Dermis blood vessel endothelial cell (primary cell): ENCODE results near the gene PCDHA1. TPM values are rescaled to one million over a fixed set of nuclear protein-coding genes. Genes with fewer than 3 reads are reported as not detected.

Source experiments
- DNase-seq: peaks from one replicate; pipeline ENCODE4 v3.0.0; 2010
- total RNA-seq: library from RNA; depleted of rRNA; stranded (reverse); fragments of >200 nt; gene quantifications from 2 replicates; pipeline ENCODE4 v1.2.3, GENCODE V29; 2014

The PCDHA1 gene
- total RNA-seq, 1 donor from 2014 or later = 0.17 TPM

DNA sequence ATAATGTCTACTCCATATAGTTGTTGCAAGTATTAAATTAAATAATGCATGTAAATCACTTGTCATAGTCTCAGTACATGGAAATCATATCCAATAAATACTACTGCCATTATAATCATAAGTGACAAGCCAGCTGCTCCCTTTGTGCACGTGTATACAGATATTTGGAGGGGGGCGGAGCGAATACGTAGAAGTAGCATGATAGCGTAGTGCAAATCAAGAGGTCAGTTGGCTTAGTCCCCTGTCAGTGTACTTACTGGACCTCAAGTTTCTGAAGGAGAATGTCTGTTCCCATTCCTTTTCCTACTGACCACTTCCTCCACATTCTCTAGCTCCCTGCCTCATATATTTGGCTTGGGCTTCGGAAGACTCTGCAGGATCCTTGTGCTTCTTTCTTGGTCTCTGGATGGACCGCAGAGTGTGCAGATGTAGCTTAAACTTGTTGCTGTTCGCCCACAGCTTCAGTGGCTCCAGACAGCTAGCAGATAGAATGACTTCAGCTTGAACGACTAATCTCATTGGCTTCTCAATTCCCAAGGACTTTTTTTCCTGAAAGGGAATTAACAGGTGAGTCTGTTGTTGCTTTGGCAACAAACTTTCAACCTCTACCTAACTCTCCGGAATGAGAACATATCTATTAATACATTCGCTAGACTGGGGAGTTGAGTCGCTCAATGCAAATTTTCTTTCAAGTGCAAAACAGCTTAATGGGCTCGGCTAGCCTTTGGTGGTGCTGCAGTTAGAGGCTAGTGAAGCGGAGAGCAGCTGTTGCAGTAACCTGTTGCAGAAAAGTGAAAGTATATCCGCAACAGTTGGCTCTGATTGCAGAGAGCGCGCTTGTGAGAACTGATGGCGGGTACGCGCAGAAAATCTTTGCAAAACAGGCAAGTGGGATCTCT, 264.9 kb downstream of the PCDHA1 start, which contains the start of gene PCDHB1:
TSS of gene PCDHB1 (plus strand) at position 753 of the 899 bp plus-strand sequence. CDS start at position 850, 97 bp downstream.
- no peak for DNase-seq

DNA sequence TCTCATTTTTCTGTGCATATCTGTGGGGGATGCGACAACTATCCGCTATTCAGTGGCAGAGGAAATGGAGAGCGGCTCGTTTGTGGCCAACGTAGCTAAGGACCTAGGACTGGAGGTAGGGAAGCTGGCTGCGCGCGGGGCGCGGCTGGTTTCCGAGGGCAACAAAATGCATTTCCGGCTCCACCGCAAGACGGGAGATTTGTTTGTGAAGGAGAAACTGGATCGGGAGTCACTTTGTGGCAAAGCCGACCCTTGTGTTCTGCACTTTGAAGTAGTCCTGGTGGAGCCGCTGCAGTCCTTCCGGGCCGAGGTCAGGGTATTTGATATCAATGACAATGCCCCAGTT, 265.6 kb downstream of the PCDHA1 start:
- DNase-seq = no peak

Other genes starting within 250 kb of the PCDHA1 start
- gene EIF4EBP3, start 238.5 kb upstream of the PCDHA1 start, total RNA-seq = 0.37 and 0.51 TPM in 2 replicates
- gene SRA1, start 228.7 kb upstream of the PCDHA1 start, total RNA-seq = 19.1 and 25.7 TPM in 2 replicates
- gene APBB3, start 221.5 kb upstream of the PCDHA1 start, total RNA-seq = 8.2 and 16.2 TPM in 2 replicates
- 30.1 and 61.0 TPM in 2 replicates for gene SLC35A4, start 221.3 kb upstream of the PCDHA1 start, total RNA-seq
- gene CD14, start 153.0 kb upstream of the PCDHA1 start, total RNA-seq = 1.7 and 3.2 TPM in 2 replicates
- 18.0 and 50.2 TPM in 2 replicates for gene TMCO6, start 146.7 kb upstream of the PCDHA1 start, total RNA-seq
- gene NDUFA2, start 138.5 kb upstream of the PCDHA1 start, total RNA-seq = 24.9 and 40.8 TPM in 2 replicates
- gene IK, start 138.3 kb upstream of the PCDHA1 start, total RNA-seq = 114 and 125 TPM in 2 replicates
- gene WDR55, start 121.2 kb upstream of the PCDHA1 start, total RNA-seq = 41.1 and 45.1 TPM in 2 replicates
- 0.14 and 0.68 TPM in 2 replicates for gene DND1, start 112.6 kb upstream of the PCDHA1 start, total RNA-seq
- 53.1 and 73.4 TPM in 2 replicates for gene HARS1, start 94.8 kb upstream of the PCDHA1 start, total RNA-seq
- 31.5 and 32.3 TPM in 2 replicates for gene HARS2, start 94.7 kb upstream of the PCDHA1 start, total RNA-seq
- 55.5 and 62.3 TPM in 2 replicates for gene ZMAT2, start 85.7 kb upstream of the PCDHA1 start, total RNA-seq
- gene PCDHA2, start 8.7 kb downstream of the PCDHA1 start, total RNA-seq = 0.17 TPM in 1 of 2 replicates, not detected in the other
- 0.14 and 0.17 TPM in 2 replicates for gene PCDHA3, start 14.9 kb downstream of the PCDHA1 start, total RNA-seq
- 0.17 and 0.23 TPM in 2 replicates for gene PCDHA4, start 20.9 kb downstream of the PCDHA1 start, total RNA-seq
- 0.17 TPM in 1 of 2 replicates, not detected in the other for gene PCDHA5, start 35.5 kb downstream of the PCDHA1 start, total RNA-seq
- 0.09 and 0.17 TPM in 2 replicates for gene PCDHA6, start 41.8 kb downstream of the PCDHA1 start, total RNA-seq
- gene PCDHA7, start 48.1 kb downstream of the PCDHA1 start, total RNA-seq = 0.19 and 0.34 TPM in 2 replicates
- gene PCDHA8, start 55.0 kb downstream of the PCDHA1 start, total RNA-seq = 0.05 TPM in 1 of 2 replicates, not detected in the other
- gene PCDHA9, start 62.2 kb downstream of the PCDHA1 start, total RNA-seq = under 0.01 TPM in 2 replicates
- 0.09 and 0.17 TPM in 2 replicates for gene PCDHA10, start 69.8 kb downstream of the PCDHA1 start, total RNA-seq
- gene PCDHA11, start 82.8 kb downstream of the PCDHA1 start, total RNA-seq = 0.17 and 0.28 TPM in 2 replicates
- 0.17 TPM in 1 of 2 replicates, not detected in the other for gene PCDHA12, start 89.2 kb downstream of the PCDHA1 start, total RNA-seq
- under 0.01 TPM in 1 of 2 replicates, not detected in the other for gene PCDHA13, start 96.0 kb downstream of the PCDHA1 start, total RNA-seq
- under 0.01 and 0.17 TPM in 2 replicates for gene PCDHAC1, start 140.2 kb downstream of the PCDHA1 start, total RNA-seq
- gene PCDHAC2, start 180.3 kb downstream of the PCDHA1 start, total RNA-seq = 0.28 and 0.34 TPM in 2 replicates